HuH-7.5 (cell line): ENCODE results near the gene ATP6V1G1.
A peak's percentile ranks its signal among the peaks of the same experiment; 100 is the strongest.
"Not testable (repeated sequence)": the region's sequence is repeated elsewhere in the genome, so short reads cannot be mapped to it uniquely, and the experiment has no call there.

ENCODE experiments used
- DNase-seq: peaks from one replicate; pipeline ENCODE4 v3.0.0; 2011; ENCODE audit warnings: low spot score

Gene ATP6V1G1, protein sequence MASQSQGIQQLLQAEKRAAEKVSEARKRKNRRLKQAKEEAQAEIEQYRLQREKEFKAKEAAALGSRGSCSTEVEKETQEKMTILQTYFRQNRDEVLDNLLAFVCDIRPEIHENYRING

GRCh38 chr9:114587345-114588202 is at the start of gene ATP6V1G1:
ATP6V1G1 (plus strand) TSS chr9:114587769; CDS start chr9:114587839, 70 bp downstream.
- peak; percentile 93 for DNase-seq

DNA sequence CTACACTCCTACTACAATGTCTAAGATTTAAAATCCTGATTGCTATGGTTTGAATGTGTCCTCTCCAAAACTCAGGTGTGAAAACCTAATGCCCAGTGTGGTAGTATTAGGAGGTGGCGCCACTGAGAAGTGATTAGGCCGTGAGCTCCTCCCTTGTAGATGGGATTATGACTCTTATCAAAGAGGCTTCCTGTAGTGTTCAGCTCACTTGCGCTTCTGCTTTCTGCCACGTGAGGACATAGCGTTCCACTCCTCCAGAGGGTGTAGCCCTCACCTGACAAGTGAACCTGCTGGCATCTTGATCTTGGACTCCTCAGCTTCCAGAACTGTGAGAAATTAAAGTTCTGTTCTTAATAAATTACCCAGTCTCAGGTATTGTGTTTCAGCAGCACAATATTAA is 49.3 kb upstream of the ATP6V1G1 start:
- no peak for DNase-seq

- DNase-seq: no peak
Measured at GRCh38 chr9:114539701-114540380, 47.7 kb upstream of the ATP6V1G1 start.

DNA sequence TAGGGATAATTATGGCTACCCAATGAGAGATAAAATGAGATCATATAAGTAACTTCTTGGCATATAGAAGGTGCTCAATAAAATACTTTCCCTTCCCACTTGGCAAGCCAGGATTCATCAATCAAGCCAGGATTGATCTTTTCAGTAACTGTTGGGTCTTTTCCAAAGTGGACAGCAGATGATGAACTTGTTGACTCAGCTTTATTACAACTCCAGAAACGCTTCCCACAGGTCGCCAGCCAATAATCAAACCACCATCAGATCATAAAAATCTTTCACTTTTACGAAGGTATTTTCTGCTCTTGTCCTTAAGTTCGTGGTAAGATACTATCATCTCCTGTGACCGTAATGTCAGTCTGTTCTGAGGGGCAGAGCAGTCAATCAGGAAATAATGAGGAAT is 42.5 kb upstream of the ATP6V1G1 start:
- no peak for DNase-seq

GRCh38 chr9:114546851-114547250 is 40.7 kb upstream of the ATP6V1G1 start:
- DNase-seq: no peak

- DNase-seq: no peak
Measured at GRCh38 chr9:114549697-114550330, 37.8 kb upstream of the ATP6V1G1 start.

GRCh38 chr9:114551750-114552685 is 35.6 kb upstream of the ATP6V1G1 start:
- DNase-seq: peak; percentile 43

DNA sequence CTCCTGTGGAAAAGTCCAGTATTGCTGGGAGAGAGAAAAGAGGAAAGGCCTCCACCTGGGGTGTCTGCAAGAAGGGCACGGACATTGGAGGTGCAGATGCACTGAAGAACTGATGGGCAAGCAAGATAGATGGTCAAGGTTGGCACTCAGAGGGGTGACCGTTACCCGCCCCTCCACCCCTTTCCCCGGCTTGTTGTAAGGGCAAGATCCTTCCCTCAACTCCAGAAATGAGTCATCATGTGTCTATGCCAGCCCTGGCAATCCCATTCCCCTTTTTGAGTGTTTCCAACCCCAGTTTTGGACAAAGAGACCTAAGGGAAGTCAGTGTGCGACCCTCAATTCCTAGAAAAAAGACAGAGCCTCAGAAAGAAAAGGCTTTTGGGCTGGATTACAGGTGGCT is 34.9 kb upstream of the ATP6V1G1 start:
- no peak for DNase-seq

DNA sequence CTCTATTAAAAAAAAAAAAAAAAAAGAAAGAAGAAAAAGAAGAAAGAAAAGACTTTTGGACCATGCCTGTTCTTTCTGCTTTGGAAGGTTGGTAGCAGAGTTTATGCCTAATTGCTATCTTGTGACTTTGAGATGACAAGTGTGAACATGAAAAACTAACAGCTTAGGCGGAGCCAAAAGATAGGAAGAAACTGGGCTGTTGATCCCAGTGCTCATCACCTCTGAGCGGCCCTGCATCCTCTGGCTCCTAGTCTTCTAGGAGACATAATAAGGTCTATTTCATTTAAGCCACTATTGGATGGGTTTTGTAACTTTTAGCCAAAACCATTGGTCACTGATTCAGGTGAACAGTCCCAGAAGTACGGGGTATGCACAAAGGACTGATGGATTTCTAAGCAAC is 34.4 kb upstream of the ATP6V1G1 start:
- no peak for DNase-seq

- DNase-seq: no peak
Measured at GRCh38 chr9:114555696-114556095, 31.9 kb upstream of the ATP6V1G1 start.

DNA sequence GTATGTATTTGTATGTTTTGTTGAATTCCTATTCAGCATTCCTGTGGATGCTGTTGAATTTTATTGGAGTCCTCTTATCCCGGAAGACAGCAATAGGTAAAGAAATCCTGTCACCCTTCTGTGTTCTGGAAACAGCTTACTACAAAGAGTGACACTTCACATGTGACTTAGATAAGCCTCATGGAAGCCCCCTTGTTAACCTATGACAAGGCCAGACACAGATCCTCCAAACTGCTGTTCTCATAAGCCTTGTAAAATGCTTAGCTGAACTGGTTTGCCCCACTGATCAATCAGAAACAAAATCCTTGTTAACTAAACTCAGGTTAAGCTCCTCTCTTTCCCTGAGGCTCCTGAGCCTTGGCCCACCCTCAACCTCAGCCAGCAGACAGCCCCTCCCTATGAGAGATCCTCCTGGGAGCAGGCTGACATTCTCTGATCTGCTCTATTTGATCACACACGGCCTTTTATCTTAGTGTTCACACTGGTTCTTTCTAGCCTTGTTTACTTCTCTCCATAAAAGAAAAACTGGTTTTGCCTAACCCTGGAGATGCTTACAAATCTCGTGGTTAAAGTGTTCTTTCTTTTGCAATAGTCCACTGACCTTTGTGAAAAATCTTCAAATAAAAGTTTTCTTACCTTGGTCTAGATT is 29.4 kb upstream of the ATP6V1G1 start:
- no peak for DNase-seq

- no peak for DNase-seq
Measured at GRCh38 chr9:114559830-114560513, 27.6 kb upstream of the ATP6V1G1 start.

DNA sequence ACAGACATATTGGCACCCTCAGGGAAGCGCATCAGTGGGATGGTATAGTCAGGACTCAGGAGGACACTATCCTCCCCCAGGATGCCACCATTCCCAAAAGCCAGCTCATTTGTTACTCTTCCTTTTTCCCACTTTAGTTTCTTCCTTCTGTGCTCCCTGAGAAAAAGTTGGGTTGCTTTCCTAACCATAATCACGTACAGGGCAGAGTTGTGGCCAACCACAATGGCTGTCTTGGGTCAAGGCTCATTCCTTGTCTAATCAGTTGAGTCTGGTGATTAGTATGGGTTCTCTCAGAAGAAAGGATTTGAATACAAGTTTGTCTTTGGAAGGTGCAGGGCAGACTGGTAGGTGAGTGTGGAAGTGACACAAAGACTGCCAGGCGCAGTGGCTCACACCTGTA is 26.6 kb upstream of the ATP6V1G1 start:
- no peak for DNase-seq

- no peak for DNase-seq
Measured at GRCh38 chr9:114561771-114562170, 25.8 kb upstream of the ATP6V1G1 start.

DNA sequence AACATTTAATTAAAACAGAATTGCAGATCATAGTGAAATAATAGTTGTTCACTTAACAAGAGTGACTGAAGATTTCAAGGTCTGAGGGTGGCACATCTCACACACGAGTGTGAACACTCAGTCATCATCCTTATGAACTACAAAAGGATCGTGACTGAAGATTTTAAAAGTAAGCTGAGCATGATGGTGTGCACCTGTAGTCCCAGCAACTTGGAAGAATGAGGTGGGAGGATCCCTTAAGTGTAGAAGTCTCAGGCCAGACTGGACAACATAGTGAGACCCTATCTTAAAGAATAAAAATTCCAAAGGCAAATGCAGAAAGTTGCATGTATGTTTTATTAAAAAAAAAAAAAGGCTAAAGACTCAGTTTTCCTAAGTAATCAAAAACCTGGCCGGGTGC is 22.4 kb upstream of the ATP6V1G1 start:
- no peak for DNase-seq

GRCh38 chr9:114570742-114571141 is 16.8 kb upstream of the ATP6V1G1 start:
- no peak for DNase-seq

DNA sequence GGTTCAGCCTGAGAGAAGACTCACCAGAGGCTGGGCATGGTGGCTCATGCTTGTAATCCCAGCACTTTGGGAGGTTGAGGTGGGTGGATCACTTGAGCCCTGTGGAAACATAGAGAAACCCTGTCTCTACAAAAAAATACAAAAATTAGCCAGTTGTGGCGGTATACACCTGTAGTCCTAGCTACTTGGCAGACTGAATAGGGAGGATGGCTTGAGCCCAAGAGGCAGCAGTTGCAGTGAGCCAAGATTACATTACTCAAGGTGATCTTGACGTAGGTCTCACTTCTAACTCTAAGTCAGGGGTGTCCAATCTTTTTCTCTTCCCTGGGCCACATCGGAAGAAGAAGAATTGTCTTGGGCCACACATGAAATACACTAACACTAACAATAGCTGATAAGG is 16.2 kb upstream of the ATP6V1G1 start:
- no peak for DNase-seq

DNA sequence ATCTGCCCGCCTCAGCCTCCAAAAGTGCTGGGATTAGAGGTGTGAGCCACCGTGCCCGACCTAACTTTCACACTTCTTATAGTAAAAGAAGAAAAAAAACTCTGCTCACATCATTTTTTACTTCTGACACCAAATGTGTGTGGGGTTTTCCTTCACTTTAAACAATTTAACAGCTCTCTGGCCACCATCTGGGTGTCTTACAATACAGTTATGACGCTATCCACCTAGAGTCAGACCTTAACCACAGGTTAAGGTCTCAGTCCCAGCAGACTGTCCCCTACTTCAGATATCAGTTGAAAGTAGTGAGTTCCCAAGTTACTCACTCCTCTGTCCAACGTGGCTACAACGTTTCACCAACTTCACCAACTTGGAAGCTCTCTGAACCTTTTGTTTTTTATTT is 15.4 kb upstream of the ATP6V1G1 start:
- DNase-seq: no peak

GRCh38 chr9:114574438-114574837 is 13.1 kb upstream of the ATP6V1G1 start:
- no peak for DNase-seq

GRCh38 chr9:114576779-114577178 is 10.8 kb upstream of the ATP6V1G1 start:
- not testable (repeated sequence) for DNase-seq
